MCF 10A (cell line): ENCODE results near the gene TWSG1. TPM values are rescaled to one million over a fixed set of nuclear protein-coding genes. Genes with fewer than 3 reads are reported as not detected.

Experiments used
- BruUV-seq: library from RNA; stranded (reverse); fragments of 400-500 nt; replicated peaks from 2 replicates; lab custom pipeline; 2021; lab: Mats Ljungman, UMichigan
- CTCF ChIA-PET: fragments of 300-600 bp; sonication (Branson Sonifier 250); formaldehyde crosslinking; extraction: SDS; loops from one replicate; lab custom pipeline; 2021; ENCODE audit warnings: antibody characterized with exemption, inconsistent platforms; lab: Yijun Ruan, JAX
- POLR2A ChIA-PET: fragments of 300-600, 350-650 bp; sonication (Branson Sonifier 250); formaldehyde crosslinking; extraction: SDS; loops from one replicate; lab custom pipeline; 2020; ENCODE audit warnings: antibody characterized with exemption, inconsistent platforms; lab: Yijun Ruan, JAX
- DNase-seq: peaks from one replicate; pipeline ENCODE4 v3.0.0-alpha.2; 2018; ENCODE audit not compliant: unreplicated experiment
- H3K27ac Mint-ChIP-seq: one replicate; pipeline ENCODE4 v1.8.0; 2022; ENCODE audit warnings: mild to moderate bottlenecking, low read depth, mixed read lengths; ENCODE audit not compliant: unreplicated experiment
- H3K27me3 Mint-ChIP-seq: one replicate; pipeline ENCODE4 v1.8.0; 2022; ENCODE audit warnings: mixed read lengths; ENCODE audit not compliant: insufficient read depth, unreplicated experiment
- H3K36me3 Mint-ChIP-seq: one replicate; pipeline ENCODE4 v1.8.0; 2022; ENCODE audit warnings: mild to moderate bottlenecking, moderate library complexity, mixed read lengths; ENCODE audit not compliant: insufficient read depth, unreplicated experiment
- H3K4me1 Mint-ChIP-seq: one replicate; pipeline ENCODE4 v1.8.0; 2022; ENCODE audit warnings: mixed read lengths; ENCODE audit not compliant: insufficient read depth, unreplicated experiment
- H3K4me3 Mint-ChIP-seq: one replicate; pipeline ENCODE4 v1.8.0; 2022; ENCODE audit warnings: mild to moderate bottlenecking, moderate library complexity, mixed read lengths; ENCODE audit not compliant: unreplicated experiment
- H3K9me3 Mint-ChIP-seq: one replicate; pipeline ENCODE4 v1.8.0; 2022; ENCODE audit warnings: mixed read lengths; ENCODE audit not compliant: unreplicated experiment
- CTCF ChIP-seq: fragments of 200-600 bp; IDR thresholded peaks from one replicate; pipeline ENCODE4 v1.8.0; 2022; ENCODE audit warnings: antibody characterized with exemption, mild to moderate bottlenecking; ENCODE audit not compliant: unreplicated experiment
- intact Hi-C: fragments of 100-400 bp; cut with micrococcal nuclease; formaldehyde crosslinking; loops from 2 replicates; pipeline ENCODE4 v1.14.1; 2022
- total RNA-seq: library from RNA; stranded (reverse); gene quantifications from 2 replicates; pipeline ENCODE4 v1.2.3, GENCODE V29; 2022

Gene TWSG1
- total RNA-seq, 1 experiment from 2014 or later, result 26.0 TPM

- Mint-ChIP-seq H3K4me3 (no peak overlapping the region), H3K4me1 (peaks cover 5% of the 10 kb centered on the region), H3K27ac (no peak overlapping the region), H3K27me3 (no peaks in the 10 kb centered on the region), H3K9me3 (no peaks in the 10 kb centered on the region), H3K36me3 (peaks cover 32% of the 10 kb centered on the region)
- no peak for TF ChIP-seq CTCF
- intact Hi-C loops, result no loop called here
- ChIA-PET CTCF (interaction anchor here (0.6 to 0.7 kb wide), 2 partner anchors 36 to 42 kb away, joined by 5 read pairs; no protein-coding TSS in a partner anchor), POLR2A (interaction anchor here (0.6 to 1.5 kb wide), 6 partner anchors 11 to 596 kb away, joined by 3 to 6 read pairs (median 4); partner anchors contain the start of gene NDUFV2)
- DNase-seq, result no peak
- no TSS peak for BruUV-seq
These were observed 2.3 kb downstream of the TWSG1 start for GRCh38 chr18:9336827-9337226.

- peaks cover 32% of the 10 kb centered on the region for H3K36me3 Mint-ChIP-seq
- ChIA-PET POLR2A (interaction anchor here (0.6 to 1.1 kb wide), 5 partner anchors 22 to 238 kb away, joined by 3 to 4 read pairs (median 3); partner anchors contain the start of gene RALBP1), CTCF (interaction anchor here (0.6 to 1.6 kb wide), 2 partner anchors 179 to 350 kb away, joined by 4 to 6 read pairs; no protein-coding TSS in a partner anchor)
- DNase-seq, result no peak
- H3K27ac Mint-ChIP-seq, result no peak overlapping the region
- H3K4me3 Mint-ChIP-seq, result no peak overlapping the region
- TF ChIP-seq CTCF, result no peak
- intact Hi-C loops, result no loop called here
- BruUV-seq, result no TSS peak
- H3K27me3 Mint-ChIP-seq, result no peaks in the 10 kb centered on the region
- H3K9me3 Mint-ChIP-seq, result no peaks in the 10 kb centered on the region
- H3K4me1 Mint-ChIP-seq, result peaks cover 5% of the 10 kb centered on the region
These were observed 3.3 kb downstream of the TWSG1 start for GRCh38 chr18:9337873-9338272.

GRCh38 chr18:9340472-9340871, 5.9 kb downstream of the TWSG1 start:
- no TSS peak for BruUV-seq

GRCh38 chr18:9343577-9343976, 9.0 kb downstream of the TWSG1 start:
- intact Hi-C loops, result no loop called here
- Mint-ChIP-seq H3K27me3 (no peaks in the 10 kb centered on the region), H3K4me1 (peaks cover 8% of the 10 kb centered on the region), H3K27ac (no peak overlapping the region), H3K4me3 (no peak overlapping the region), H3K9me3 (peaks cover 7% of the 10 kb centered on the region), H3K36me3 (peaks cover 25% of the 10 kb centered on the region)
- no peak for DNase-seq
- CTCF ChIA-PET, result no interaction called here
- BruUV-seq, result no TSS peak
- POLR2A ChIA-PET, result interaction anchor here (0.6 to 1.2 kb wide), 2 partner anchors 12 to 99 kb away, joined by 3 to 5 read pairs; no protein-coding TSS in a partner anchor
- no peak for TF ChIP-seq CTCF

More at GRCh38 chr18:9340472-9340871, 5.9 kb downstream of the TWSG1 start:
- no peak overlapping the region for H3K27ac Mint-ChIP-seq
- no peaks in the 10 kb centered on the region for H3K4me1 Mint-ChIP-seq
- no peaks in the 10 kb centered on the region for H3K27me3 Mint-ChIP-seq
- intact Hi-C loops, result no loop called here
- peaks cover 7% of the 10 kb centered on the region for H3K9me3 Mint-ChIP-seq
- no peak for DNase-seq
- peaks cover 37% of the 10 kb centered on the region for H3K36me3 Mint-ChIP-seq
- POLR2A ChIA-PET, result no interaction called here
- no peak for TF ChIP-seq CTCF
- CTCF ChIA-PET, result no interaction called here
- H3K4me3 Mint-ChIP-seq, result no peak overlapping the region
